Colonic mucosa (tissue), 4 donors: ENCODE results near the gene TRIO. TPM values are rescaled to one million over a fixed set of nuclear protein-coding genes. Genes with fewer than 3 reads are reported as not detected.

ENCODE experiments used
- DNase-seq: peaks from one replicate; pipeline ENCODE4 v3.0.0-alpha.2; 2020
- H3K27ac ChIP-seq: fragments of 200-600 bp; one replicate; pipeline ENCODE4 v1.8.0; 2021
- H3K27me3 ChIP-seq: fragments of 200-600 bp; one replicate; pipeline ENCODE4 v1.8.0; 2021
- H3K36me3 ChIP-seq: fragments of 200-600 bp; one replicate; pipeline ENCODE4 v1.8.0; 2021
- H3K4me1 ChIP-seq: fragments of 200-600 bp; one replicate; pipeline ENCODE4 v1.8.0; 2021; ENCODE audit warnings: mild to moderate bottlenecking
- H3K4me3 ChIP-seq: fragments of 200-600 bp; one replicate; pipeline ENCODE4 v1.8.0; 2021
- H3K9ac ChIP-seq, 2 donors: one replicate each; pipeline ENCODE4 v1.7.0; 2013; ENCODE audit warnings: control low read depth in 2 of 2, low read depth in 2 of 2, low read length in 2 of 2
- H3K9me3 ChIP-seq: fragments of 200-600 bp; one replicate; pipeline ENCODE4 v1.8.0; 2021
- intact Hi-C: fragments of 100-400 bp; cut with DNase I; formaldehyde crosslinking; loops from one replicate; pipeline ENCODE4 v1.14.1; 2022
- total RNA-seq, 2 donors: library from RNA; stranded (reverse); fragmentation: NEBNext Ultra II Directional in 1 of 2; extraction: Animal tissue kit (Norgen Biotek cat#: 25700) in 1 of 2; gene quantifications; one replicate each; pipeline ENCODE4 v1.2.1, GENCODE V29; 2021
- TF ChIP-seq, protein P1 (sequence below): fragments of 200-600 bp; IDR thresholded peaks from one replicate; pipeline ENCODE4 v1.8.0; 2022; ENCODE audit warnings: antibody characterized with exemption, mild to moderate bottlenecking
- donor health status: healthy.
- donor health status: DM: no; HTN: no; CAD: no.
- donor health status: DM: no; HTN: no; CAD: no.

Gene TRIO
- total RNA-seq, 2 donors from 2014 or later, result 134 to 138 TPM

DNA sequence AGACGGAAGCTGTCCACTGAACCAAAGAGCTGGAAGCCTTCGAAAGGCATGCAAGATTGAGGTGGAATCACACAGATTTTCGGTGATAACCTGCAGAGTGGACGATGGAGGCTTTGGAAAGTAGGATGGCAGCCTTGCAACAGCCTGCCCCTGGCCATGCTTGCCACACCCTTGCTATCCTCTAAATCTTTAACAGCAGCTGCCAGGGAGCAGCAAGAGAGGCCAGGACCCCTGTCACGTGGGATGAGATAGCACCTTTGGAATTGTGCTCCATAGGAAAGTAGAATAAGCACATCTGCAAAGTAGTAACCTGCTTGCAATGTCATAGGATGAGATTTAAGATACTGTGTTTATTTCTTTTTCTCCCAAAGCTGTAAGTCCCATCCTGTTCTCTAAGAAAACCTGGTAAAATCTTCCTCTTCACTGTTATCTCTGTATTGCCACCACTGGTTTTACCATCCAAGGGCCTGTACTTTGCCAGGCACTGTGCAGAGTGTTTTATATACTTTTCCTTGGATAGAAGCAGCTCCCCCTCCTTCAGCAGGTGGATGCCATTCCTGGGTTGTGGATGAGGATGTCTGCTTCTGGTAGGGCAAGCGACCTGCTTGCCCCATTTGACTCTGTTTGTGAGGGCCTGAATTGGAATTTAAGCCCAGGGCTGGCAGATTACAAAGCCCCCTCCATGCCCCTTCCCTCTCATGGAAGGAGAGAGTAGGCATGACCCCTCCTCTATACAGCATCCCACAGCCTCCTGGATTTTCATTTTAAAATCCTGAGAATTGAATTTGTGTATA is 10.1 kb downstream of the TRIO start:
- peaks cover 25% of the 10 kb centered on the region for H3K4me1 ChIP-seq
- TF ChIP-seq, protein P1, sequence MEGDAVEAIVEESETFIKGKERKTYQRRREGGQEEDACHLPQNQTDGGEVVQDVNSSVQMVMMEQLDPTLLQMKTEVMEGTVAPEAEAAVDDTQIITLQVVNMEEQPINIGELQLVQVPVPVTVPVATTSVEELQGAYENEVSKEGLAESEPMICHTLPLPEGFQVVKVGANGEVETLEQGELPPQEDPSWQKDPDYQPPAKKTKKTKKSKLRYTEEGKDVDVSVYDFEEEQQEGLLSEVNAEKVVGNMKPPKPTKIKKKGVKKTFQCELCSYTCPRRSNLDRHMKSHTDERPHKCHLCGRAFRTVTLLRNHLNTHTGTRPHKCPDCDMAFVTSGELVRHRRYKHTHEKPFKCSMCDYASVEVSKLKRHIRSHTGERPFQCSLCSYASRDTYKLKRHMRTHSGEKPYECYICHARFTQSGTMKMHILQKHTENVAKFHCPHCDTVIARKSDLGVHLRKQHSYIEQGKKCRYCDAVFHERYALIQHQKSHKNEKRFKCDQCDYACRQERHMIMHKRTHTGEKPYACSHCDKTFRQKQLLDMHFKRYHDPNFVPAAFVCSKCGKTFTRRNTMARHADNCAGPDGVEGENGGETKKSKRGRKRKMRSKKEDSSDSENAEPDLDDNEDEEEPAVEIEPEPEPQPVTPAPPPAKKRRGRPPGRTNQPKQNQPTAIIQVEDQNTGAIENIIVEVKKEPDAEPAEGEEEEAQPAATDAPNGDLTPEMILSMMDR, result no peak

DNA sequence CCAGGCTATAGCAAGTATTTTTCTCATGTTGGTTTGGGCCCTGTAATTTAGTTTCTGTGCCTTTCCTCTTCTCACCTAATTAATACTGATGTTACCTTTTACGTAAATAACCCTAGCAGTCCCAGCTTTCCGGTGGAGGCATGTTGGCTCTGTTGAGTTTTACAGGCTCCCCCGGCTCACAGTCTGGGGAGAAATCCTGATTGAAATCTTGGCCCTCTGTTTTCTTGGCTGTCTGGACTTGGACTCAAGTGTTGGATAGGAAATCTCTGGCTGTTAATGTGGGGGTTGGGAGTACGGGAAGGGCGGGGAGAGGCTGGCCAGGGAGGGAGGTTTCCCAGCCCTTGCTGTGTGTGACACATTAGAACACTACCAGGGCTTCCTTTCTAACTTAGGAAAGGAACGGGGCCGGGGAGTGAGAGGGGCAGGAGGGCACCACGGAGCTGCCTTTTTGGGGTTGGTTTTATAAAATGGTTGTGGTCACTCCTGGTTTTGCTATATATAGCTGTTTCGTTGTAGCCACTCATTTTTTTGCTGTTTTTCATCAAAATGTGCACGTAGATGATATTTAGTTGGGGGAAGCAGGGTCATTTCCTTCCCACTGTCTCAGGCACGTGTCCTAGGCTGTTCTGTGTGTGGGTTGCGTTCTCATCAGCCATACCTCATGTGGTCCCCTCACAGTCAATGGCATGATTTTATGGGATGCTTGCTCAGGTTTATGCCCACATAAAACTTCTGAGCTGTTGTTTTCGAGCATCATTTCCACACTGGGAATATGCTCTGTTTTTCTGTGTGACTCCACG is 11.0 kb downstream of the TRIO start:
- peak; percentile 84 for DNase-seq
- H3K9me3 ChIP-seq, result no peaks in the 10 kb centered on the region
- intact Hi-C loops, result no loop called here
- TF ChIP-seq, protein P1, result no peak
- peak overlapping the region; percentile 54 for H3K27ac ChIP-seq
- peaks cover 16% of the 10 kb centered on the region for H3K4me1 ChIP-seq
- peak overlapping the region; percentile 53 to 62 for H3K9ac ChIP-seq
- no peak overlapping the region for H3K4me3 ChIP-seq
- H3K27me3 ChIP-seq, result no peaks in the 10 kb centered on the region
- H3K36me3 ChIP-seq, result no peaks in the 10 kb centered on the region

More for the DNA sequence above, 10.1 kb downstream of the TRIO start:
- peak overlapping the region; percentile 54 for H3K27ac ChIP-seq
- no peak for DNase-seq
- no peaks in the 10 kb centered on the region for H3K9me3 ChIP-seq
- no peaks in the 10 kb centered on the region for H3K27me3 ChIP-seq
- no peak overlapping the region for H3K9ac ChIP-seq
- H3K4me3 ChIP-seq, result no peak overlapping the region
- intact Hi-C loops, result no loop called here
- H3K36me3 ChIP-seq, result no peaks in the 10 kb centered on the region

DNA sequence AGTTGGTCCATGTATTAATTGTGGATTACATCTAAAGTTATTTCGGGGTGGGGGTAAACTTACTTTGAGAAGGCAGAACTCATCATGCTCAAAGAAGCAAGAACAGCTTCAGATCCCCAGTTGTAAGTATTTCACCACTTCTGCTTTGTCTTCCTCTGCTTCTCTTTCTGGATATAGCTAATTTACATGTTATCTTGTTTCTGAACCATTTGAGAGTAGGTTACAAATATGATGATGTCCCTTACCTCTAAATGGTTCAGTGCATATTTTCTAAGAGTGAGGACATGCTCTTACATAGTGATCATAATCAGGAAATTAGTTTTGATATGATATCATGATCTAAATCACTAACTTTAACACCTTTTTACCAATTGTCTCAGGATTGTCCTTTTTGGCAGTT is 11.9 kb downstream of the TRIO start:
- Histone ChIP-seq H3K27ac (no peak overlapping the region), H3K36me3 (no peaks in the 10 kb centered on the region), H3K9me3 (no peaks in the 10 kb centered on the region), H3K4me3 (no peak overlapping the region), H3K4me1 (peaks cover 10% of the 10 kb centered on the region), H3K27me3 (no peaks in the 10 kb centered on the region), H3K9ac (no peak overlapping the region)
- no peak for DNase-seq
- intact Hi-C loops, result no loop called here
- TF ChIP-seq, protein P1, result no peak

GRCh38 chr5:14155739-14156138 is 12.6 kb downstream of the TRIO start:
- Histone ChIP-seq H3K27me3 (no peaks in the 10 kb centered on the region), H3K9ac (no peak overlapping the region), H3K4me3 (no peak overlapping the region), H3K9me3 (no peaks in the 10 kb centered on the region), H3K27ac (no peak overlapping the region), H3K36me3 (no peaks in the 10 kb centered on the region), H3K4me1 (peaks cover 10% of the 10 kb centered on the region)
- no peak for DNase-seq
- TF ChIP-seq, protein P1, result no peak
- intact Hi-C loops, result no loop called here

DNA sequence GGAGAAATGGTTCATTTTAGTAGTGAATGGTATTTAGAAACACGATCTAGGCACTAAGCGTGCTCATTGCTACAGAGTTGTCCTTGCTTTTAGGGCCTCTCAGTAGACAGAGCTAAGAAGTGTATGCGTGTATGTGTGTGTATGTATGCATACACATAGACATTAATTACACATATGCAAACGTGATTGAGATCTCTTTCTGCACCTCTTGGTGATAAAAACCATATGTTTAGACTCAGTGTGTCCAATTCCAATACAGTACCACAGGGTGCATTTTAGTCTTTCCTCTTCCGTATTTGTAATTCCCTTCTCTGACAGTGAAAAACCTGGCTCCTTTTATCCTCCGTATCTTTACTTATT is 13.1 kb downstream of the TRIO start:
- H3K4me1 ChIP-seq, result peaks cover 10% of the 10 kb centered on the region
- no peak overlapping the region for H3K9ac ChIP-seq
- H3K9me3 ChIP-seq, result no peaks in the 10 kb centered on the region
- no peak overlapping the region for H3K4me3 ChIP-seq
- intact Hi-C loops, result no loop called here
- no peaks in the 10 kb centered on the region for H3K27me3 ChIP-seq
- TF ChIP-seq, protein P1, result no peak
- DNase-seq, result no peak
- peak overlapping the region; percentile 5 for H3K27ac ChIP-seq
- H3K36me3 ChIP-seq, result no peaks in the 10 kb centered on the region
